OCI-LY7 (cell line): ENCODE measurements around the gene CKS2.

Source experiments
- EZH2phosphoT487 ChIP-seq: fragments of 200-600 bp; sonication (generic); IDR thresholded peaks from 2 replicates; pipeline ENCODE4 v1.6.1; 2018; ENCODE audit warnings: low read depth, borderline replicate concordance, mild to moderate bottlenecking, mixed run types, antibody characterized with exemption, low read length, moderate library complexity, mixed read lengths
- TF ChIP-seq, protein P1 (sequence below): fragments of 200-600 bp; sonication (generic); conservative IDR thresholded peaks from 2 replicates; pipeline ENCODE4 v1.5.1; 2014; ENCODE audit warnings: mild to moderate bottlenecking, antibody characterized with exemption, low read length, moderate library complexity, mixed read lengths

DNA sequence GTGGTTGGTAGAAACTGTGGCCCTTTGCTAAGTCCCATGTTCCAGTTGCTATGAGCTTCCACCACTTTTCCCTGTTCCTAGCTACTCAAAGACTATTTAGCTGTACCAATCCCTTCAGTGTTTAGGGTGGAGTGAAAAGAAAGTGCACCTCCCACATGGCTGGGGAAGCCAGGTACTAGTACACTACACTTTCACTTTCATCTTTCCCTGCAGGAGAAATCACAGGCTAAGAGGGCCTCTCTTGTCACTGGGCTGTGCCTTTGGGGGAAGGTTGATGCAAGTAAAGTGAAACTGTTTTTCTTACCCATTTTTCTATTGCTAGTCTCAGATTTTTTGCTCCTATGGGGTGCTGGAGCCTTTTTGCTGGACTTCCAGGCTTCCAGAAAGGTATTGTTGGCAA lies 33.5 kb upstream of the CKS2 start:
- TF ChIP-seq, protein P1, sequence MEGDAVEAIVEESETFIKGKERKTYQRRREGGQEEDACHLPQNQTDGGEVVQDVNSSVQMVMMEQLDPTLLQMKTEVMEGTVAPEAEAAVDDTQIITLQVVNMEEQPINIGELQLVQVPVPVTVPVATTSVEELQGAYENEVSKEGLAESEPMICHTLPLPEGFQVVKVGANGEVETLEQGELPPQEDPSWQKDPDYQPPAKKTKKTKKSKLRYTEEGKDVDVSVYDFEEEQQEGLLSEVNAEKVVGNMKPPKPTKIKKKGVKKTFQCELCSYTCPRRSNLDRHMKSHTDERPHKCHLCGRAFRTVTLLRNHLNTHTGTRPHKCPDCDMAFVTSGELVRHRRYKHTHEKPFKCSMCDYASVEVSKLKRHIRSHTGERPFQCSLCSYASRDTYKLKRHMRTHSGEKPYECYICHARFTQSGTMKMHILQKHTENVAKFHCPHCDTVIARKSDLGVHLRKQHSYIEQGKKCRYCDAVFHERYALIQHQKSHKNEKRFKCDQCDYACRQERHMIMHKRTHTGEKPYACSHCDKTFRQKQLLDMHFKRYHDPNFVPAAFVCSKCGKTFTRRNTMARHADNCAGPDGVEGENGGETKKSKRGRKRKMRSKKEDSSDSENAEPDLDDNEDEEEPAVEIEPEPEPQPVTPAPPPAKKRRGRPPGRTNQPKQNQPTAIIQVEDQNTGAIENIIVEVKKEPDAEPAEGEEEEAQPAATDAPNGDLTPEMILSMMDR = no peak
- no peak for TF ChIP-seq EZH2phosphoT487
